G401.6 (cell line): Measurements from ENCODE around the gene OGFOD3.
"Not testable (repeated sequence)": the region's sequence is repeated elsewhere in the genome, so short reads cannot be mapped to it uniquely, and the experiment has no call there.

Experiments used
- FAIRE-seq: peaks from 2 replicates; lab custom pipeline; 2012; peaks lifted over from hg19 to GRCh38; lab: Jason Lieb, UNC

The OGFOD3 gene

DNA sequence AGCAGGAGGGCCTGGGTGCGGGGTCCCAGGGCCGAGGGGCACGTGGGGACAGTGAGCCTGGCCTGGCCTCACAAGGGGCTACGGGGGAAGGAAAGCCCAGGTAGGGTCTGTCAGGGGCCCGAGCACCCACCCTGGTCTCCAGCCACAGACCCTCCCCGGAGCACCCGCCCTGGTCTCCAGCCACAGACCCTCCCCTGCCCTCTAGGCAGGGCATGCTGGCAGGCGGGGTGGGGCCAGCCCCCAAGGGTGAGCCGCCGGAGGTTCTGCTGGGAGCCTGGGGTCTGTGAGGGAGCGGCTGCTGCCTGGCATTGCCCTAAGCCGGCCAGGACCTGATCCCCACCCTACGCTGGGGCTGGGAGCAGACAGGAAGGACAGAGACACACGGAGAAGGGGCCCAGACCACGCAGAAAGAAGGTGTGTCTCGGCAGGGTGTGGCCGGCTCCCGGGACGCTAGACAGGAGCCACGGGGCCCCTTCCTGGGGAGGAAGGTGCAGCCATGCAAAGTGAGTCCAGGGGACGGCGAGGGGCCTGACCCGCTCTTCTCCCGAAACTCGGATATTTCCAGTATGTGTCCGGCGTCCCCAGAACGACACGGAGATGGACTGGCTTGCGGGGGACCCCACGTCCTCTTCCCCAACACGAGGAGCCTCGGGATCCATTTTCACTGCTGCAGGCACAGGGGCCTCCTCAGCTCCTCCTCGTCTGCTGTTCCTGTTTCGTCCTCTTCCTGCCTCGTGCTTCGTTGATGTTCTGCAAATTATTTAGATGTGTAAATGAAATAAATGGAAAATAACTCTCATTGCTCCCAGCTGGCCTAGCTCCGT, 31.3 kb downstream of the OGFOD3 start:
- FAIRE-seq, result no peak

DNA sequence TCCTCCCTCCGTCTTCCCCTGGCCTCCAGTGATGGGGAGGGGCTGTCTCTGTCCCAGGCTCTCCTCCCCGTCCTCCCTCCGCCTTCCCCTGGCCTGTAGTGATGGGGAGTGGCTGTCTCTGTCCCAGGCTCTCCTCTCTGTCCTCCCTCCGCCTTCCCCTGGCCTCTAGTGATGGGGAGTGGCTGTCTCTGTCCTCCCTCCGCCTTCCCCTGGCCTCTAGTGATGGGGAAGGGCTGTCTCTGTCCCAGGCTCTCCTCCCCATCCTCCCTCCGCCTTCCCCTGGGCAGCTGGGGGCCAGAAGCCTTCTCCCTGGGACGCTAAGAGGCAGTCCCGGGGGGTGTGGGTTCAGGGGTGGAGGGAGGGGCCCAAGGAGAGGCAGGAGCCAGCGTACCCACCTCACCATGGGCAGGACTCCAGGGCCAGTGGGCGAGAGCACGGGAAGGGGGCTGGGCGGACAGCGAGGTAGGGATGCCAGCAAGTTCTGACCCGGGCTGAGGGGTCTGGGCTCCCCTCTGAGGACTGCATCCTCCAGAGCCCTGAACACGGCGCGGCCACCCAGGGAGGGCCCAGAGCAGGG, 32.0 kb downstream of the OGFOD3 start:
- FAIRE-seq, result no peak

DNA sequence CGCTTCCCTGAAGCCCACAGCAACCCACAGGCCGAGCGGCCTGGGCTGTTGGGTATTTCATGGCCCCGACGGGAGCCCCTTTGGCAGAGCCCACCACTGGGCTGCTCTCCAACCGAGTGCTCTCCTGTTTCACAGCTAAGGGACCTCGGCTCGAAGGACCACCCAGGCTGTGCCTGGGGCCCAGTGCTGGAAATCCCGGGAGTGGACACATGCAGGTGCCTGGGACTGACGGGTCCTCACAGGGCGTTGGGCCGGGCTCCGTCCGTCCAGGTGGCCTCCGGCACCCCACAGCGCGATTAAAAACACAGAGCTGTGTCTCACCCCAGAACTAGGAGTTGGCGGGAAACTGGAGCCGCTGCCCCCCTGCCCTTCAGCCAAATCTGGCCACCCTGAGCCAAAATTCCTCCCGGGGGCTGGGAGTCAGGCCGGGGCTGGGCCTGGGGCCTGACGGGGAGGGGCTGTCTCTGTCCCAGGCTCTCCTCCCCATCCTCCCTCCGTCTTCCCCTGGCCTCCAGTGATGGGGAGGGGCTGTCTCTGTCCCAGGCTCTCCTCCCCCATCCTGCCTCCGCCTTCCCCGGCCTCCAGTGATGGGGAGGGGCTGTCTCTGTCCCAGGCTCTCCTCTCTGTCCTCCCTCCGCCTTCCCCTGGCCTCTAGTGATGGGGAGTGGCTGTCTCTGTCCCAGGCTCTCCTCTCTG, 32.7 kb downstream of the OGFOD3 start:
- no peak for FAIRE-seq

- FAIRE-seq, result no peak
These were observed 33.5 kb downstream of the OGFOD3 start for GRCh38 chr17:82384730-82385481.

GRCh38 chr17:82384051-82384729, 34.2 kb downstream of the OGFOD3 start:
- FAIRE-seq, result no peak

- no peak for FAIRE-seq
These were observed 35.0 kb downstream of the OGFOD3 start for GRCh38 chr17:82383411-82383810.

DNA sequence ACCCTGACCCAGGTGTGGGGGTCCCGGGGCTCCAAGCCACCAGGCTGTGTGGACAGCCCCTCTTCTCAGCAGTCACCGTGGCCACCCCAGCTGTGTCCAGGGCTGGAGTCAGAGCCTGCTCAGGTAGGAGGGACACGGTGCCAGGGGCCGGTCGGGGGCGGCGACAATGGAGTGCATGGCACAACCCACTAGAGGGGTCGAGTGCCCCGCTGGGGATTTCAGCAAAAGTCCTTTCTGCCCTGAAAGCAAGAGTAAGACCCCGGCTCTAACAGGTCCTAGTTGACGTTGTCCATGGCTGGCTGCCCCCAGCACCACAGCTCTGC, 35.5 kb downstream of the OGFOD3 start:
- no peak for FAIRE-seq

DNA sequence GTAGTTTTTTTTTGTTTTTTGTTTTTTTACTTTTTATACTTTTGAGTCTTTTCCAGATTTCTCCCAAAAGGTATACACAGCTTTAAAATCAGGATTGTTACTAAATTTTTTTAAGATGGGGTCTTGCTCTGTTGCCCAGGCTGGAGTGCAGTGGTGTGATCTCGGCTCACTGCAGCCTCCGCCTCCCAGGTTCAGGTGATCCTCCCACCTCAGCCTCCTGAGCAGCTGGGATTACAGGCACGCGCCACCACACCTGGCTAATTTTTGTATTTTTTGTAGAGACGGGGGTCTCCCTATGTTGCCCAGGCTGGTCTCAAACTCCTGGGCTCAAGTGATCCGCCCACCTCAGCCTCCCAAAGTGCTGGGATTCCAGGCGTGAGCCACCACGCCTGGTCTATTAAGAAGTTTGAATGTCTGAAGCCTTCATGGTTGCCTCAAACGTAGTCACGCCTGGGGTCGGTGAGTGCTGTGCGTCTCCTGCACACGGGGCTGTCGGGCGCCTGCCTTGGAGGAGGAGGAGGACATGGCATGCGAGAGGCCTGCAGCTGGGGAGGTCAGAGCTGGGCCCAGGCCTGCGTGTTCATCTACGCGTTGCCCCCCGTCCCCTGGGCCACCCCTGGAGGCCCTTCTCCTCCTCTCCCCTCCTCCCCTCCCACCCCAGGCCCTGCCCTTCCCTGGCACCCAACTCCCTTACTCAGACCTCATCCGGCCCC, 36.0 kb downstream of the OGFOD3 start:
- not testable (repeated sequence) for FAIRE-seq

DNA sequence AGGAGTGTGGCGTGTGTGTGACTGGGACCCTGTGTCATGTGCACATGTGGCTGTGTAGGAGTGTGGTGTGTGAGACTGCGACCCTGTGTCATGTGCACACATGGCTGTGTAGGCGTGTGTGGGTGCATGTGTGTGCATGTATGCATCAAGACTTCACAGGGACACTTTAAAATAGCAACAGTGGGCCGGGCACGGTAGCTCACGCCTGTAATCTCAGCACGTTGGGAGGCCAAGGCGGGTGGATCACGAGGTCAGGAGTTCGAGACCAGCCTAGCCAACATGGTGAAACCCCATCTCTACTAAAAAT, 36.7 kb downstream of the OGFOD3 start:
- not testable (repeated sequence) for FAIRE-seq

DNA sequence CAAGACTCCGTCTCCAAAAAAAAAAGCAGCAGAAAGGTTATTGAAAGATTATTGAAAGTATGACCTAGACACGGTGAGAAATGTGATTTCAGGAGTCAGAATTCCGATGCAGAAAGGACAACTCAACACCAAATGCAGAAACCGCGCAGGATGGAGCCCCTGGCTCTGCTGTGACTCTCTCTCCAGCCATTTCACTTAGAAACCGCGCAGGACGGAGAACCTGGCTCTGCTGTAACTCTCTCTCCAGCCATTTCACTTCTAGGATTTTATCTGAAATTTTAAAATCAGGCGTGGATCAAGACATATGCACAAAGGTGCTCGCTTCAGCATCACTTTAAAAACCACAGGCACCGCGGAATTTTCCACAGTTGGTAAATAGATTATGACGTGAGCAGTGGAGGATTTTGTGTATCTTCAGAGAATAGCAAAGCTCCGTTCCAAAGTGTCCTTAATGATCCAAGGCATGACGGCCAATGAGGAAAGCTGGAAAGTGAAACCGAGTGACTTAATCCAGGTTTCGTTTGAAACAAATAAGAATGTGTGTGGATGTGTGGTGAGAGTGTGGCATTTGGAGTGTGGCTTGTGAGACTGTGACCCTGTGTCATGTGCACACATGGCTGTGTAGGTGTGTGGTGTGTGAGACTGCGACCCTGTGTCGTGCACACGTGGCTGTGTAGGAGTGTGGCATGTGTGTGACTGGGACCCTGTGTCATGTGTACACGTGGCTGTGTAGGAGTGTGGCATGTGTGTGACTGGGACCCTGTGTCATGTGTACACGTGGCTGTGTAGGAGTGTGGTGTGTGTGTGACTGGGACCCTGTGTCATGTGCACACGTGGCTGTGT, 37.3 kb downstream of the OGFOD3 start:
- no peak for FAIRE-seq

DNA sequence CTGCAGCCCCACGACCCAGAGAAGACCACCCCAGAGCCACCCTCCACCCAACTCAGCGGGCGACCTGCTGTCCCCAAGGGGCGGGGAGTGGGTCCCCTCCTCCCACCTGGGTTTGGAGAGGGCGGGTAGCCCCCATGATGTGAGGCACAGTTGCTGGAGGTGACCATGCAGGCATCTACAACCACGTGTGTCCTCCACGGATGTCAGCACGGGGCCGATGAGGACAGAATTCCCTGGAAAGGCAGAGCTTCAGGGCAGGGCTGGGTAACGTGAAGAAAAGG, 39.7 kb downstream of the OGFOD3 start:
- no peak for FAIRE-seq

DNA sequence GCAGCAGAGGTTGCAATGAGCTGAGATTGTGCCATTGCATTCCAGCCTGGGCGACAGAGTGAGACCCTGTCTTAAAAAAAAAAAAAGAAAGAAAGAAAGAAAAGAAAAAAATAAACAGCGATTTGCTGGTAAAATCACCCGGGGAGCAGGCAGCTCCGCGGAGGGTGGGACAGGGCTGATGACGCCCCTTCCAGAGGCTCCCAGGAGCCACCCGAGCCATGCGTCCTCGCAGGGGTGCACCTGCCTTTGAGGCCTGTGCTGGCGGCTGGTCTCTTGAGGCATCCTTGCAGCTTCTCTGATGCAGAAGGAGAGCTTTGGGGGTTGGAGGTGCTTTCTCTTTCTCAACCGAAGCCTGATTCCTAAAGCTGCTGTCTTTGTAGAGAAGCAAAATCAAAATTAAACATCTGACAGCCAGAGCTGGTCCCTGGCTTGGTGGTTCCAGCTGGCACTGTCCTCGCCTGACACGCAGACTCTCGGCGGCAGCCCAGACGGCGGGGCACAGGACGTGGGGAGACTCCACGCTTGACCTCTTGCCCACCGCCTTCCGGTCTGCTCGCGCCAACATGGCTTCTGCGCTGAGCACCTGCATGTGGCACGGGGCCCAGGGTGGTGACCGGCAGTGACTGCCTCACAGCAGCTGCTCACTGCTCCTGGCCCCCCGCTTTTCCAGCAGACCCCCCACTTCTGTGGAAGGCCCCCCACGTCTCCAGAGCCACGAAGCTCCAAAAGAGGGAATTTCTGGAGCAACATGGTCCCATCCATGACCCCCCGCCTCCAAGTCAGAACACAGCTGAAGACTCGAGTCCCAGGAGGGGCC, 40.3 kb downstream of the OGFOD3 start:
- FAIRE-seq, result no peak

DNA sequence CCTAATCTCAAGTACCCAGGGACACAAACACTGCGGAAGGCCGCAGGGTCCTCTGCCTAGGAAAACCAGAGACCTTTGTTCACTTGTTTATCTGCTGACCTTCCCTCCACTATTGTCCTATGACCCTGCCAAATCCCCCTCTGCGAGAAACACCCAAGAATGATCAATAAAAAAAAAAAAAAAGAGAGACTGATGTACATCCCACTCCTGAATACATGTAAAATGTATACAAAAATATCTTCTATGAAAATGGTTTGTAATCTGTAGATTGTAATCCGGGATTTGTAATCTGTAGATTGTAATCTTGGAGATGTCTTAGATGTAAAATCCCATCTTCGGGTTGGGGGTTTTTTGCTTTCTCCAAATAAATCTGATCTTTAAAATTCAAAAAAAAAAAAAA, 41.1 kb downstream of the OGFOD3 start:
- not testable (repeated sequence) for FAIRE-seq

DNA sequence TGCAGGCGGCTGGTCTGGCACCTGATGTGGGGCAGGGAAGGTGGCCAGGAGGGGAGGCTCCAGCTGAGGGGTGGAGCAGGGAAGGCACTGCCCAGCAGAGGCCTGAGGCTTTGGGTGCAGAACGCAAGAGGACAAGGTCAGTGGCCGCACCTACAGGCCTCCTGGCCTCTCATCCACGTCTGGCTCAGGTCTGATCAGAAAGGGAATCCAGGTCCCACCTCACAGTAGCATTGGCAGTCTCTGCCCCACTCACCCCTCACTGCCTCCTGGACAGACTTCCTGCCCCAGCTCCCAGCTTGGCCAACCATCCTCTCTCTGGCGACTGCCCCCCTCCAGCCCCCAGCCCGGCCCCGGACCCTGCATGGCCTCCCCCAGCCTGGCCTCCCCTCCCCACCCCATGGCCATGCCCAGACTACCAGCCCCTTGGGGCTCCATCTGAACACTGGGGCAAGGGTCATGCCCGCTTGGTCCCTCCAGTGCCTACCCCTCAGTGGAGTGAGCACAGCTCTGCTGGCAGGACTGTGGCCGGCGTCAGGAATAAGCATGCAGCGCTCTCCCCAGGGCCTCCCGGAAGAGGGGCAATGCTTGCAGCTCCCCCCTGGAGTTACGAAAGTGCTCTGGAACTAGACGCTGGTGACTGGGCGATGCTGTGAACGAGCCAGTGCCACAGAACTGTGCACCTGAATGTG, 42.2 kb downstream of the OGFOD3 start:
- no peak for FAIRE-seq

GRCh38 chr17:82375359-82376041, 42.9 kb downstream of the OGFOD3 start:
- no peak for FAIRE-seq

GRCh38 chr17:82374626-82375331, 43.6 kb downstream of the OGFOD3 start:
- no peak for FAIRE-seq

- FAIRE-seq, result no peak
These were observed 44.4 kb downstream of the OGFOD3 start for GRCh38 chr17:82373731-82374625.
